T-helper 2 cell treated with Interferon-gamma antibody and Interleukin-4, amounts not matched to agents 100 ng/mL and 5 ng/mL, for 36 hours (primary cell): Measurements from ENCODE around the gene LYST. TPM values are rescaled to one million over a fixed set of nuclear protein-coding genes. Genes with fewer than 3 reads are reported as not detected.
"Not testable (repeated sequence)": the region's sequence is repeated elsewhere in the genome, so short reads cannot be mapped to it uniquely, and the experiment has no call there.

ENCODE experiments used
- intact Hi-C: fragments of 100-400 bp; cut with micrococcal nuclease; formaldehyde crosslinking; loops from one replicate; pipeline ENCODE4 v1.15.1; 2023
- total RNA-seq: library from RNA; stranded (reverse); gene quantifications from 2 replicates; pipeline ENCODE4 v1.2.3, GENCODE V29; 2022

Gene LYST
- total RNA-seq, 1 donor from 2014 or later: 17.3 TPM

DNA sequence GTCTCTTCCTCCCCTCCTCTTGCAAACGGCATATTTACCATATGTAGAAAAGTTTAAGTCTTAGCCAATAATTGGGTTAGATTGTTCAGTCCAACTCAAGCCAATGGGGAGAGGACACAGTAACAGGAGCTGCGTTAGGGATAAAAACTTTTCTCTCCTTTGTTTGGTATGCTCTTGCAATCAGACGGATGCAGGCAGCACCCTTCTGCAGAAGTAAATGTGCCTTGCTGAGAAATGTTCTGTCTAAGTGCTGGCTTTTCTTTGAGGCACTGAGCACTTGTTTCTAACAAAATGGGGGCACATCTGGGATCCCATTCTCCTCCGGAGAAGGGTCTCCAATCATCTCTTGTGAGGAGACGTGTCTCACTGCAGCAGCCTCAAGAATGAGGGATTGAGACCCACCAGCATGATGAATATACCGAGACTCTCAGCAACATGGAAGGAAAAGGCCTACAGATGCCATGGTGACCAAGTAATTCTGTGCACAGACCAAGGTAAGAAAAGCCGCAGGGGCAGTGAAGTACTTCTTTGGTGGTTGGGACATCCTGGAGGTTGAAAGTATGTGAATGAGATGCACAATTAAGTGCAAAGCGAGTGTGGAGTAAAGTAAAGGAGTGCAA is 196.4 kb downstream of the LYST start:
- intact Hi-C loops: no loop called here

- intact Hi-C loops: no loop called here
These were observed 197.4 kb downstream of the LYST start for GRCh38 chr1:235669277-235669676.

- intact Hi-C loops: no loop called here
These were observed 203.1 kb downstream of the LYST start for GRCh38 chr1:235663628-235664027.

- intact Hi-C loops: no loop called here
These were observed 205.1 kb downstream of the LYST start for GRCh38 chr1:235661568-235661967.

- intact Hi-C loops: no loop called here
These were observed 207.4 kb downstream of the LYST start for GRCh38 chr1:235659186-235659771.

DNA sequence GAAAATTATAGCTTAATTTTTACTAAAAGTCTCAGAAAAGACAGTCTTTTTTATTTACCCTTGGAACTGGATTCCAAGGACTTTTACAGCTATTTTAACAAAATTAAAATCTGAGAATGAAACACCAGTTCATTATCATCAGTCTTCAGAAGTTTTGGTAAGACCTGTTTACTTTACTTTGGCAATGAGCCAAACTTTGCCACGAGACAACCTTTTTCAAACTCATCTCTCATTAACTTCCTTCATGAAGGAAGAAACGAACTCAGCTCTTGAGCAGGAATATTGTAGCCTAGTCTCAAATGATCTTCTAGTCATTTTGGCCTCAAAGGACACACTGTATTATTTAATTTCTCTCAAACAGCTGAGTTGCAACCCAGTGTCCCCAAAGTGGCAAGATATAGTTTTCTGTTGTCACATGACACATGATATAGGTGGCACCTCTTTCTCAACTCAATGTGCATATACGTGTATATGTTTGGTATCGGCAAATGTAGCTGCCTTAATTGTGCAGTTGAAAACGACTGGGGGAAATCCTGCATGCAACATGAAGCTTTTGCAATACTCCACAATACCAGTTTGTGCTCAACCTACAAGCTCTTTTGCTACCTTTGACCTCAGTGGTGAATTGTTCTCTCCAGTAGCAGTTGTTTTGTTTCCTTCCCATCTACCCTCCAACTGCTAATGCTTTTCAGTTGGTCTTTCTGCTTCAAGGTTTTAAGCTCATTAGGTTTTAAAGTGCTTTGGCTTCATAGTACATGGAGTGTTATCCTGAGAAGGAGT is 208.8 kb downstream of the LYST start:
- intact Hi-C loops: no loop called here

GRCh38 chr1:235657269-235657668 is 209.4 kb downstream of the LYST start:
- intact Hi-C loops: no loop called here

DNA sequence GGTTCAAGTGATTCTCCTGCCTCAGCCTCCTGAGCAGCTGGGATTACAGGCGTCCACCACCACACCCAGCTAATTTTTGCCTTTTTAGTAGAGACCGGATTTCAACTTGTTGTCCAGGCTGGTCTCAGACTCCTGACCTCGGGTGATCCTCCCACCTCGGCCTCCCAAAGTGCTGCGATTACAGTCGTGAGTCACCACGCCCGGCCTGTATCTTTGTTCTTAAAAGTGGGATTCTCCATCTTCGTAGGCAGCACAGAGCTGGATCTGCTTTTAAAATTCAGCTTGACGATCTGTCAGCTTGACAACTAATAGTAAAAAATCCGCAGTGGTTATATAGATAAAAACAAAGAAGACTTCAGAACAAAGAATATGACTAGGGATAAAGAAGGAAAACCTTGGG is 214.3 kb downstream of the LYST start:
- intact Hi-C loops: no loop called here

DNA sequence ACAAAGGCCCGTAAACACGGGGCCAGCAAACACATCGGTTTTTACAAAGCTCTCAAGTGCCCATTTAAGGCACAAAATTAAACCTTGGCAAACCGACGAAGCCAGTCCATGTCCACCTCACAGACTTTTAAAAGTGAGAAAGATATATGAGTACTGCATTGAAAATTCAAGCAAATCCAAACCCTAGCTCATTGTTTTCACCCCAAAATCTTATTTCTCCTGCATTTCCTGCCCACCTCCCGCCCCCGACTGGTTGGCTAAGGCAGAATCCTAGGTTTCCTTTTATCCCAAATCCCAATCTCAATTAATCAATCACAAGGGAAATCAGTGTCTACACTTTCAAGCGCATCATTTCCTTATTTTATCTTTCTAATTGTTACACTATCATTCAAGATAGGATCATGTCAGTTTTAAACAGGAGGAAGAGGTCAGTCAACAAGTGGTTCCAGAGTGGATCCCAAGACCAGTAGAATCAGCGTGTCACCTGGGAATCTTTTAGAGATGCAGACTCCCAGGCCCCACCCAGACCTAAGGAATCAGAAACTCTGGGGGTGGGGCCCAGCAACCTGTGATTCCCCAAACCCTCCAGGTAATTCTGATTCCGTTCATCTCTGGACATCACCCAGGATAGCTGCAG is 215.4 kb downstream of the LYST start:
- intact Hi-C loops: no loop called here

DNA sequence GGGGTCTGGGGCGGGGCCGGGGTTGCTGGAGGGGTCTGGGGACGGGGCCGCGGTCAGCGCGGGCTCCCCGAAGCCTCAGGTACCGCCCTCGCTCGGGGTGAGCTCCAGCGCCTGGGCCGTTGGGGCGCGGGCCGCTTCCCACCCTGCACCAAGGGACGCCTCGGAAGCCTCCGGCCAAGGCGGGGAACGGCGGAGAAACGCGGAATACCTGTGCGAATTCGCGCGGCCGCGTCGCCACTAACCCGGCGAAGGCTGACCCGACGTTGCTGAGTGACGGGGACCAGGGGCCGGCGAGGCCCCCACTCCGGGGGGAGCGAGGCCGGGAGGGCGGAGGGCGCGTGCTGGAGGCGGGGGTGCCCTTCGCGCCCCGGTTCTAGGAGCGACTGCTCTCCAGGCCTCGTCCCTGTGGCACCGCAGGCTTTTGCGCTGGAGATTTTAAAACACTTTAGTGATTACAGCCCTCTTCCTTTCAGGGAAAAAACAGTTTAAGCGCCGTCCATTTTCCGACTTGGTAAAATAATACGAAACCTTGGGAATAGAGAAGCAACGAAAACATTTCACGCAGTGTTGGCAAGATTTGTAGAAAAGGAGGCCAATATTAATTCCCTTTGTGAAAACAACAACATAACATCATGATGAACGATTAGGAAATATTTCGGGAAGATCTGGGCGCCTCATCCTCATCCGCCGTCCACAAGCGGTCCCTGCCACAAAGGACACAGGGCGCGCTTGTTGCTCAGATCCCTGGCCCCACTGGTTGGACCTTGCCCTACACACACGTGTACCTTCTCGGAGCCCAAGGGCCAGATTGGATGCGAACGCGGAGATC is 216.2 kb downstream of the LYST start:
- intact Hi-C loops: no loop called here

- intact Hi-C loops: loop anchor here (2.0 kb wide), 1 partner anchor 145 kb away; the partner anchor contains the start of gene B3GALNT2
These were observed 217.1 kb downstream of the LYST start, which contains the start of gene GNG4 for GRCh38 chr1:235649368-235650163. Gene GNG4, minus strand, starts transcription at chr1:235649784. Its CDS starts 65,946 bp downstream, at chr1:235583838.

DNA sequence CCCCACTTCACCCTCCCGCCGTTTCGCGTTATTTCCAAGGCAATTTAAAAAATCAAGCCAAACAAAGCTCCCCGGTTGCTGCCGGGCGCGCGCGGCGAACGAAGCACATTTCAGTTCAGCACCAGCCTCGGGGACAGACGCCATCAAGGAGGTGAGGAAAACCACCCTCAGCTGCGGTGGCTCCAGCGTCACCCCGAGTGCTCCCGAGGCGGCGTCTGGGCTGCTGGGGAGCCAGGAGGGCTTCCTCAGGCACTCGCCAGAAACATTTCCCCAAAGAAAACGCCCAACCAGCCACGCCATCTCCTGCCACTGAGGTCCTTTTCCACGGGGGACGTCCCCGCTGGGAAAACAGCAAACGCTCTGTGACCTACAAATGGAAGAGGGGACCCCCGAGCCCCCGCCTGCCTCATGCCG is 217.7 kb downstream of the LYST start:
- intact Hi-C loops: loop anchor here (2.0 kb wide), 1 partner anchor 144 kb away; the partner anchor contains the start of gene B3GALNT2

DNA sequence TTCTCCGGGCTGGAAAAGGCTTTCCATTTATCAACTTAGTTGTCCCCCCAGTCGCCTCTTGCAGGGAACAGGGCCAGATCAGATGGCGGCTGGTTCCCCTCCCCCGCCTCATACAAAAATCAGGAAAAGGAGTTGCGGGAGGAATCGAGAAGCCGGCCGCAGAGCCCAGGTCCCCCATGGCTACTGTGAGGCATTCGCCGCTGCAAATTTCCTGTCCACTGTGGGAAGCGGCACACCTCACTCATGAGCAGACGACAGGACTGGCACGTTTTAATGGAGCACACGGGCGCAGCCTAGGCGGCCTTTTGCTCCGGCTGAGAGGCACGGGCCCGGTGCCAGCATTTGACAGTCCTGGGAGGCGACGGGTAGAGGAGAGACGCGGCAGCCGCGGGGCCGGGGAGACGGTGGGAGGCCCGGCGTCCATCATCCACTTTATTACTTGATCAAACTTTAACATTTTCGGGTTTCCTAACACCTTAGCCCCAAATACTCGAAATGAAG is 218.2 kb downstream of the LYST start:
- intact Hi-C loops: loop anchor here (2.0 kb wide), 1 partner anchor 144 kb away; the partner anchor contains the start of gene B3GALNT2

- intact Hi-C loops: not testable (repeated sequence)
These were observed 219.2 kb downstream of the LYST start for GRCh38 chr1:235647537-235647936.

GRCh38 chr1:235646463-235646862 is 220.2 kb downstream of the LYST start:
- intact Hi-C loops: no loop called here

DNA sequence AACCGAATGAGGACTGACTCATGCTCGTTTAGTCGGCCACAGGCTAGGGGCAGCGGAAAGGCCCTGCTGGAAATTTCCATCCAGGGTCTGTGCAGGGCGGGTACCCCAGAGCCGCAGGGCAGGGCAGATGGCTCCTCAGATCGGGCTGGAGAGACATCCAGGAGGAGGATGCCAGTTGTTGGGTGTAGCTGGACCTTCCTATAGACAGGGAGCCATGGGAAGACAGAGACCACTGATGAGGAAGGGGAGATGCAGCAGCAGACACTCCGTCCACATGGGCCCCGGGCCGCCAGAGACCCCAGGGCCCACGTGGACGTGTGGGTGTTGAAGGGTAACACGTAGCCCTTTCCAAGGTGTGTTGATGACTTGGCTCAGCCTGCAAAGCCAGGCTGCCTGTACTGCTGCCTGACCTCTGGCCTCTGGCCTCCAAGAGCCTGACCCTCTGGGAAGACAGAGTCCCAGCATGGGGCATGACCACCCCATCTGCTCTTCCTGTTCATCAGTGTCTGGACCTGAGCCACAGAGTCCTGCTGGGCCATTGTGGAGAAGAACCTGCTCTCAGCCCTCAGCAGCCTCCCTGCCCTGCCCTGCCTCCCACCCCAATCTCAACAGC is 221.9 kb downstream of the LYST start:
- intact Hi-C loops: no loop called here

DNA sequence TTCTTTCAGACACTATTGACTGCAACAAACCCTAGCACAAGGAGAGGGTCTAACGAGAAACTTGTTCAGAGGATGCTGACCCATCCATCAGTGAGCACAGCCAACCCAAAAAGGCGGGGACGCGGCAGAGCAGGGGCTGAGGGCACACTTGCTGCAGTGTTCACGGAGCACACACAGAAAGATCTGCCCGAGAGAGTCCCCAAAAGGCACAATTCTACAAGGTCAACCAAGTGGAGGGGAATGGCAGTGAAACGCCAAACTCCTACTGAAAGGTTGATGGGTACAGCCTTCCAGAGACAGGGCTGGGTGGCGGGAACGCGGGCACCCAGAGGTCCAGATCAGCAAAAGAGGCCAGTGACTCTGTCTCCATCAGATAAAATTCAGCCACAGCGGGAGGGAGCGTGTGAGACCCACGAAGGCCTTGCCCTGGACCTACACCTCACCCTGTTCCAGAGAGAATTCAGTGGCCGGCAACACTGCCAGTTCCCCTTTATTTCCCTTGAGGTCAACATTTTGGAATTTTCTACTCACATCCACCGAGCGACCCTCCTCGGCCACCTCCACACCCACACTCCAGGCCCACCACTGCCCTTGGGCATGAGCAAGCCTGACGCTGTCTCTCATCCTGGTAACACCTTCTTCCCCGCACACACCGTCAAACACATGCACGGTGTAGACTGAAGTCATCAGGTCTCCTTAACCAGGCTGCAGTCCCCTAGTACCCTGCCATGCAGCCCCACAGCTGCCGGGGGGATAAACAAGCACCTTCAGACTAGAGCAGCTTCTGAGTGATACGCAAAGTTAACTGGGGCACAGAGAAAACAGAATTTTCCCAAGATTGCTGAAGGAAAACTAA is 222.6 kb downstream of the LYST start:
- intact Hi-C loops: no loop called here

DNA sequence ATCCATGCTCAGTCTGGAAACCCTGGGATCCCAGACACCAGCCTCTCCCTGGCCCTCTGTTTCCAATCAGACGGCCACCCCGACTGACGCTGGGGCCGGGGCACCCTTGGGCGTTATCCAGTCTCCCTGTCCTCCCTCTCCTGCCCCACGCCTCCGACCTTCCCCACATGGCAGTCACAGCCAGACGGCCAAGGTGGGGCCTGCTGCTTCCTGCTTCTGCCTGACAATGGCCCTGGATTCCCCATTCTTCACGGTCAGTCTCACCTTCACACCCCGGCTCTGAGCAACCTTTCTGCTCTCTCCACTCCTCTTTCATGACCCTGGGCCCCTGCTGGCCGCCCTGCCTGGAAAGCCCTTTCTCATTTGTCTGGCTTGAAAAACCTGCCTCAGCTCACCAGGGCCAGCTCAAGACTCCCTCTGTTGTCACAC is 223.7 kb downstream of the LYST start:
- intact Hi-C loops: loop anchor here (1.0 kb wide), 5 partner anchors 11 to 356 kb away; partner anchors contain the start of gene LYST
